Activated CD4-positive, alpha-beta T cell treated with anti-CD3 and anti-CD28 coated beads for 36 hours (primary cell): ENCODE data around the gene TRPM1. TPM values are rescaled to one million over a fixed set of nuclear protein-coding genes. Genes with fewer than 3 reads are reported as not detected.

Source experiments
- ATAC-seq: fragments of 200-7000 bp; cut with Tn5 transposase; one replicate; pipeline ENCODE4 v1.10.0; 2021; ENCODE audit warnings: mild to moderate bottlenecking, moderate library complexity
- CTCF ChIA-PET: fragments of 350-600 bp; sonication (Branson Sonifier 250); formaldehyde crosslinking; loops from one replicate; lab custom pipeline; 2021; ENCODE audit warnings: antibody characterized with exemption; lab: Charles Lee
- POLR2A ChIA-PET: fragments of 350-600 bp; sonication (Branson Sonifier 250); formaldehyde crosslinking; loops from one replicate; lab custom pipeline; 2021; ENCODE audit warnings: antibody characterized with exemption, inconsistent platforms; lab: Charles Lee
- DNase-seq: peaks from one replicate; pipeline ENCODE4 v3.0.0-alpha.2; 2020
- H3K27ac Mint-ChIP-seq: one replicate; pipeline ENCODE4 v1.8.0; 2021; ENCODE audit warnings: mixed read lengths
- H3K27me3 Mint-ChIP-seq: one replicate; pipeline ENCODE4 v1.8.0; 2021; ENCODE audit warnings: mixed read lengths
- H3K36me3 Mint-ChIP-seq: one replicate; pipeline ENCODE4 v1.8.0; 2021; ENCODE audit warnings: low read depth, mixed read lengths
- H3K4me1 Mint-ChIP-seq: one replicate; pipeline ENCODE4 v1.8.0; 2021; ENCODE audit warnings: mixed read lengths
- H3K4me3 Mint-ChIP-seq: one replicate; pipeline ENCODE4 v1.8.0; 2021; ENCODE audit warnings: mild to moderate bottlenecking, moderate library complexity, mixed read lengths
- H3K9me3 Mint-ChIP-seq: one replicate; pipeline ENCODE4 v1.8.0; 2021; ENCODE audit warnings: low read depth, mixed read lengths
- intact Hi-C, 2 experiments: fragments of 100-400 bp; cut with DNase I in 1 of 2; cut with micrococcal nuclease in 1 of 2; formaldehyde crosslinking; loops; one replicate each; pipeline versions ENCODE4 v1.14.2 to v1.15.1; 2022 to 2024; cut with DNase I, micrococcal nuclease
- total RNA-seq, 2 experiments: library from RNA; stranded (reverse); gene quantifications; one replicate each; pipeline ENCODE4 v1.2.3, GENCODE V29; 2021

Gene TRPM1
- total RNA-seq, 2 experiments from 2014 or later = not detected

DNA sequence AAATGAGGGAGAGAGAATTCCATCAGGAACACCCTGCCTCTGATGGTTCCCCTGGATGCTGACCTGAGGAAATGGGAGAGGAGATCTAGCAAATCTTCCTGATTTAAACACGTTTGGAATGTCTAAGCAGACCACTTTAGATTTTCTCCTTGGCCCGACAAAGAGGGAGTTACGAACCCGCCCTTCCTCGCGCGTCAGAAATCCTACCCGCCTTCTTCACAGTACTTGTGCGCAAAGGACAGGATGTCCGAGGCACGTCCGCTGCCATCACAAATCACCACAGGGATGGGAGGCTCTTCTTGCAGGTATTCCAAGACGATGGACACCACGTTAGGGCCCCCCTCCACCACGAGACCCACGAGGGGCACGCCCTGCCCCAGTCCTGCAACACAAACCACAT is 38.6 kb downstream of the TRPM1 start:
- Mint-ChIP-seq H3K4me3 (no peak overlapping the region), H3K4me1 (no peaks in the 10 kb centered on the region), H3K27me3 (peaks cover 5% of the 10 kb centered on the region), H3K27ac (no peak overlapping the region), H3K36me3 (no peaks in the 10 kb centered on the region), H3K9me3 (no peaks in the 10 kb centered on the region)
- ChIA-PET POLR2A (no interaction called here), CTCF (interaction anchor here (0.9 kb wide), 1 partner anchor 17 kb away, joined by 3 read pairs; no protein-coding TSS in a partner anchor)
- ATAC-seq (no peak), DNase-seq (no peak)
- intact Hi-C loops = no loop called here

DNA sequence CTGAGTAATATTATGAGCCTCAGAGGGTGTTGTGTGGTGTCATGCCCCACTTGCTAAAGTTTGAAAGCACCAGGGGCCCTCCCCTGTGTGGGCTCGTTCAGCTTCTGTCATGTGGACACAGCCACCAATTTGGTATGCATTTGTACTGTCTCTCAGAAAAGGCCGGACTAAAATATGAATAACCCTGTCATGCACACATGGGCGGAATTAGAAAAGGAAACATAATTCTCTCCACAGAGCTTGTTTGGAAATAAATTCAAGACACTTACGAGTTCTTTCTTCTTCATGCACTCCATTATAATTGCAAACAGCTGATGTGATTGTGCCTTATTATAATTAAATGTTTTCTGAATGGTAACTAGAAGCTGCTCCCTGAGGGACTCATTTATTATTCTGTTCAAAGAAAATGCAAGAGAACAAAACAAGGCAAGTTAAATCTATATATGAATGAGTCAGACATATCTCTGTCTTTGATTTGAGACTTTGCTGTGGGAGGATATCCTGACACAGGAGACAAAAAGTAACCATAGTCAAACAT is 39.1 kb downstream of the TRPM1 start:
- DNase-seq (no peak), ATAC-seq (no peak)
- POLR2A ChIA-PET = no interaction called here
- CTCF ChIA-PET = interaction anchor here (0.9 kb wide), 1 partner anchor 16 kb away, joined by 3 read pairs; no protein-coding TSS in a partner anchor
- no peaks in the 10 kb centered on the region for H3K9me3 Mint-ChIP-seq
- no peaks in the 10 kb centered on the region for H3K4me1 Mint-ChIP-seq
- no peak overlapping the region for H3K27ac Mint-ChIP-seq
- intact Hi-C loops = no loop called here
- H3K27me3 Mint-ChIP-seq = peaks cover 5% of the 10 kb centered on the region
- H3K4me3 Mint-ChIP-seq = no peak overlapping the region
- H3K36me3 Mint-ChIP-seq = no peaks in the 10 kb centered on the region

DNA sequence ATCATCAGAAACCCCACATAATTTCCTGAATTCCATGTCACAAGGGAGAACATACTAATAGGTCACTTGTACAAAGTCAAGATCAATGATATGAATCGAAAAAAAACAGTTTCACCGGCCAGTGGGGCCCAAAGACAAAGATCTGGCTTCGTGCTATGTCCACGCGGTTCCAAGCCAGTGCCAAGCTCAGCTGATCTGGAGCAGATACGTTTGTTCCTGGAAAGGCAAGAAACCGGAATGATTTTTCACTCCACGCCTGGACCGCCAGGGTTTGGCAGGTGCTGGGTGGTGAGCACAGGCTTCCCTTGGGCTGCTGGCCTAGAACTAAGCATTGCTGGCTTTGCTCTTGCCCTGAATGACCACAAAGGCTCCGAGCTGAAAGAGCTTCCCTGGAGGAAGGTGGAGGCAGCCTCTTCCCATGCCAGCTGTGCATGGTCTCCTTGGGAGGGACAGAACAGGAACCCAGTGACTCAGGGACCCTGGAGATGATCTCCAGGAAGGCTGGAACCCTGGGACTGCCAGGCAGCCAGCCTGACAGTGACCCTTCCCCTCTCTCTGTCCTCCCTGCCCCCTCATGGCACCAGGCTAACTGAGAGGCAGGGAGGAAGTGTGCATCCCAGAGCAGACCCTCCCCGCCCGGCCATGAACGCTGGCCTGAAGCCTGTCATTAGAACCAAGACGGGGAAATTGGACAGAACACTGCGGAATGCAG is 40.9 kb downstream of the TRPM1 start:
- POLR2A ChIA-PET = interaction anchor here (0.7 kb wide), 1 partner anchor 76 kb away, joined by 3 read pairs; no protein-coding TSS in a partner anchor
- Mint-ChIP-seq H3K27me3 (peaks cover 9% of the 10 kb centered on the region), H3K4me1 (no peaks in the 10 kb centered on the region), H3K36me3 (no peaks in the 10 kb centered on the region), H3K4me3 (no peak overlapping the region), H3K27ac (no peak overlapping the region), H3K9me3 (no peaks in the 10 kb centered on the region)
- DNase-seq (no peak), ATAC-seq (no peak)
- intact Hi-C loops = no loop called here
- CTCF ChIA-PET = no interaction called here

DNA sequence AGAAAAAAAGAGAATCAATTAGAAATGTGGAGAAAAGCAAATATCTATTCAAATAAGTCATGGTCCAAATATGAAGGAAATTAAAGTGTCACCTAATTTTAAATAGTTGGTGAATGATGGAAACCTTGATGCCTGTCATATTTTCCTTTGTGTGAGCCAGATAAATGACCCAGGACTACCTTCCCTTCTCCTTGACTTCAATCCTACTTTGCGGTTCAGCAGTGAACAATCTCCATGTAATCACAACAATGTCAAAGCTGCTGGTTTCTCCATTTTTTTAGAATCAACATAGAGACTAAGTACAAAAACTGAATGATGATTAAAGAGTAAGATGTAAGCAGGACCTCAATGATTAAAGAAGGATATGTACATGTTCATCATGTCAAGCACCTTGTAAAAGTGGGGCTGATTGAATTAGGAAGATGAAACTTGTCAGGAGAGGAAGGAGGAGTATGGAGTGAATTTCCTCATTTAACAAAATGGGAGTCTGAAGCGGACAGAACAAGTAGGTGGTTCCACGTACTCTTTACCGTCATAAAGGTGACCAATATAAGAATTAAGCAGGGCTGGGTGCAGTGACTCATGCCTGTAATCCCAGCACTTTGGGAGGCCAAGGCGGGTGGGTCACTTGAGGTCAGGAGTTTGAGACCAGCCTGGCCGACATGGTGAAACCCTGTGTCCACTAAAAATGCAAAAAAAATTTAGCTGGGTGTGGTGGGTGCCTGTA is 43.1 kb downstream of the TRPM1 start:
- Mint-ChIP-seq H3K4me3 (no peak overlapping the region), H3K27ac (no peak overlapping the region), H3K36me3 (no peaks in the 10 kb centered on the region), H3K9me3 (no peaks in the 10 kb centered on the region), H3K4me1 (no peaks in the 10 kb centered on the region), H3K27me3 (peaks cover 9% of the 10 kb centered on the region)
- ATAC-seq = no peak
- ChIA-PET POLR2A (no interaction called here), CTCF (no interaction called here)
- DNase-seq = no peak
- intact Hi-C loops = no loop called here

DNA sequence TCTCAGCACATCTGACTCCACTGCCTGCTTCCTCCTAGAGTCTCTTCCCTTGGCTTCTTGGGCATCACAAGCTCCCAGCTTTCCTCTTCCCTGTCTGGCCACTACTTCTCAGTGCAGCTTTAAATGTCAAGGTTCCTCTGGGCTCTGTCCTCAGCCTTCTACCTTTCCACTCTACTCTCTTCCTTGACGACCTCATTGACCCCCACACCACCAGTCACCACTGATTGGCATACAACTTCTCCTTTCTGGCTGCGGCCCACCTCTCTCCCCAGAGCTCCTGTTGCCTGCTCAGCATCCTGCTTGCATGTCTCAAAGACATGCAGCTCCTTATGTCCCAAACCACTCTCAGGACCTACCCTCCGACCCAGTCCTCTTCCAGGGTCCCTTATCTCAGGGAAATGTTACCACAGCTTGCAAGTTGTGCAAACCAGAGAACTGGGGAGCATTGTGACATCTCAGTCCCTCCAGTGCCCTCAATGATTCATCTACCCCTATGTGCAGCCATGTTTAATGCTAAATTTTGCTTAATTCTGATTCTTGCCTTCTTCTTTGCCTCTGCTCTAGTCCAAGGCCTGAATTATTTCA is 49.9 kb downstream of the TRPM1 start:
- DNase-seq = no peak
- H3K9me3 Mint-ChIP-seq = no peaks in the 10 kb centered on the region
- no peaks in the 10 kb centered on the region for H3K4me1 Mint-ChIP-seq
- no peaks in the 10 kb centered on the region for H3K36me3 Mint-ChIP-seq
- H3K4me3 Mint-ChIP-seq = no peak overlapping the region
- no peak overlapping the region for H3K27ac Mint-ChIP-seq
- intact Hi-C loops = no loop called here
- no peak for ATAC-seq
- peaks cover 1% of the 10 kb centered on the region for H3K27me3 Mint-ChIP-seq
- POLR2A ChIA-PET = no interaction called here
- CTCF ChIA-PET = interaction anchor here (0.7 kb wide), 1 partner anchor 207 kb away, joined by 3 read pairs; no protein-coding TSS in a partner anchor

DNA sequence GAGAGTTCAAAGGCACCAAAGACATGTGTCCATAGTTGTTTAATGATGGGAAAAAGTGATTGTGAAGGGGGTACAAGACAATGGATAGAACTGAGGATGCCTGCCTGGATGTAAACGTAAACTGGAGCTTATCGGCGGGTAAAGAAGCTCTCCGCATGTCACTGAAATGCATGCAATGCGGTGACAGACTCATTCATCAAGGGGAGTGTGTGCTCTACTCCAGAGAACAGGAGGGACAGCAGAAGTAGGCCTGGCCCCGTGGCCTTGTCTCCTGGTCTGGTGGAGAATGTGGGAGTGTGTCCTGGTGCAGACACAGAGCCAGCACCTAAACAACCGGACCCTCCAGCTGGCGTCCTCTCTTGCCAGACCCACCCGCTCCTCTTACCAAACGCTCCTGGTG is 50.6 kb downstream of the TRPM1 start:
- H3K9me3 Mint-ChIP-seq = no peaks in the 10 kb centered on the region
- H3K4me1 Mint-ChIP-seq = no peaks in the 10 kb centered on the region
- no peak overlapping the region for H3K4me3 Mint-ChIP-seq
- peaks cover 3% of the 10 kb centered on the region for H3K27me3 Mint-ChIP-seq
- ATAC-seq (no peak), DNase-seq (no peak)
- intact Hi-C loops = no loop called here
- no peak overlapping the region for H3K27ac Mint-ChIP-seq
- ChIA-PET CTCF (interaction anchor here (0.7 kb wide), 1 partner anchor 208 kb away, joined by 3 read pairs; no protein-coding TSS in a partner anchor), POLR2A (no interaction called here)
- no peaks in the 10 kb centered on the region for H3K36me3 Mint-ChIP-seq

DNA sequence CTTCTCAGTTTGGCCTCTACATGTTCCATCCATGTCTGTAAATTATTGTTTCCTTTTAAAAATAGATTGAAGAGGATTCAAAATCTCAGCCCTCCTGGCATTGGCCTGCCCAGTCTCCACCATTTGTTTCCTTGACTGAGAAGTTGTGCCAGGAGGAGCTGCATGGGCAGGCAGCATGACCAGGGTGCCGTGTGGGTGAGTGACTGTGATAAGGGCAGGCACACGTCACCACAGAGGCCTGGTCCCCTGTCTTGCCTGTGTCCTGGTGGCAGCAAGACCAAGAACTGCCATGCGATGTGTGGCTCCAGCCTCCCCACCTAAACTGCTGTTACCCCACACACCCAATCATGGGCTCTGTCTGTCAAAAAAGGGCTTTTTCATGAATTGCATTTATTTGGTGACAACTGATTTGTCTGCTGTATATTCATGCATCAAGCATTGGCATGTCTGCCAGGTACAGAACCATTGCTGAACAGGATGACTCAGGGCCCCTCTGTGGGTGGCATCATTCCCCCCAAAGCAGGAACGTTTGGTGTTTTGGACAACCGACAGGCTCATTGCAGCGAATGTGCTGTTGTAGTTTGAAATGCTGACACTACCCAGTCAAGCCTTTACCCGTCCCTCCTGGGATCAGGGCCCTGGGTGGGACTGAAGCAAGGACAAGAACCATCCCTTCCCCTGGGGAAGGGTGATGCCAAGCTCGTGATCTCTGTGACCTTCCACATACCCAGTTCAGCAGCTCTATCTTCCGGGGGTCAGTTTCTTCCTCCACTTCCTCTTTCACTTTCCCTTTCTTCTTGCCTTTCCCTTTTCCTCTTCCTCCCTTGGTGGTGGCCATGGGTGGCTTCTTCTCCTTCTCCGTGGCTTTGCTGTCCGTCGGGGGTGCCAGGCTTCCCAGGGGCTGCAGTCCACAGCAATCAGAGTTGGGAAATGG is 51.6 kb downstream of the TRPM1 start:
- ATAC-seq = no peak
- no peak overlapping the region for H3K4me3 Mint-ChIP-seq
- no peak overlapping the region for H3K27ac Mint-ChIP-seq
- ChIA-PET CTCF (no interaction called here), POLR2A (no interaction called here)
- intact Hi-C loops = loop anchor here in 1 of 2 experiments (10.0 kb wide), 1 partner anchor 45 kb away; no protein-coding TSS in a partner anchor
- no peak for DNase-seq
- H3K36me3 Mint-ChIP-seq = no peaks in the 10 kb centered on the region
- H3K4me1 Mint-ChIP-seq = no peaks in the 10 kb centered on the region
- peaks cover 3% of the 10 kb centered on the region for H3K27me3 Mint-ChIP-seq
- H3K9me3 Mint-ChIP-seq = no peaks in the 10 kb centered on the region

DNA sequence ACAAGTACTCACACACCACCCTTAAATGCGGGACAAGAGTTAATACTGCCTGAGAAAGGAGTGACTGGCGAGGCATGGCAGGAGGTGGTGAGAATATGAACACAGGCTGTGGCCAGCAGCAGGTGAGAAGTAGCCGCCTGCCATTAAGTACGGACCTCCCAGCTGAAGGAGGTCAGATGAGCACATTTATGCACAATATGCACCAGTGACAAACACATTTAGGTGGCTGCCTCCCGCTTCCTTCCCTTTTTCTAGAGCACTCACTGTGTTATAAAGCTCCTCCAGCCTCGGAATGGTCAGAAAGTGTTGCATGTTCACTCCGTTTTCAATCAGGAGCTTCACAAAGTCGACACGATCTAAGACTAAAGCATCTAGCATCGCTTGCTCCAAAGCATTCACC is 52.4 kb downstream of the TRPM1 start:
- DNase-seq = no peak
- Mint-ChIP-seq H3K4me3 (no peak overlapping the region), H3K27me3 (peaks cover 3% of the 10 kb centered on the region), H3K27ac (no peak overlapping the region), H3K4me1 (no peaks in the 10 kb centered on the region), H3K36me3 (no peaks in the 10 kb centered on the region), H3K9me3 (no peaks in the 10 kb centered on the region)
- ATAC-seq = no peak
- ChIA-PET CTCF (no interaction called here), POLR2A (no interaction called here)
- intact Hi-C loops = loop anchor here in 1 of 2 experiments (10.0 kb wide), 1 partner anchor 46 kb away; no protein-coding TSS in a partner anchor

DNA sequence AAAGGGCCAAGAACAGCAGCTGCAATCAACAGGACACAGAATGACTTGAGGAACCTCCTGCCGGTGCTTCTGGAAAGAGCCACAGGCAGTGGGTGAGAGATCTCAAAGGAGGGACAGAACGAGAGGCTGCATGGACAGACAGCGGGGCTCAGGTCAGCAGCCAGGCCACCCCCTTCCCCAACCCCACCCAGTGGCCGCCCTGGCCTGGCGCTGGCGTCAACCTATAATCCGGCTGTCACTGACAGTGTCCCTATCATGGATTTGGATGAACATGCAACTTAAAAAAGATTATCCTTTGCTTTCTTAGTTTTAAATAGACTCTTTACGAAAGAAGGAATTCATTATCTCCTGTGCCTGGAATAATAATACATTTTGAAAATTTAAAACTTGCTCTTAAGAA is 54.1 kb downstream of the TRPM1 start:
- CTCF ChIA-PET = no interaction called here
- Mint-ChIP-seq H3K36me3 (no peaks in the 10 kb centered on the region), H3K4me1 (no peaks in the 10 kb centered on the region), H3K9me3 (no peaks in the 10 kb centered on the region), H3K27ac (no peak overlapping the region), H3K4me3 (no peak overlapping the region), H3K27me3 (peaks cover 3% of the 10 kb centered on the region)
- intact Hi-C loops = loop anchor here in 1 of 2 experiments (10.0 kb wide), 1 partner anchor 47 kb away; no protein-coding TSS in a partner anchor
- ATAC-seq (no peak), DNase-seq (no peak)
- POLR2A ChIA-PET = no interaction called here

DNA sequence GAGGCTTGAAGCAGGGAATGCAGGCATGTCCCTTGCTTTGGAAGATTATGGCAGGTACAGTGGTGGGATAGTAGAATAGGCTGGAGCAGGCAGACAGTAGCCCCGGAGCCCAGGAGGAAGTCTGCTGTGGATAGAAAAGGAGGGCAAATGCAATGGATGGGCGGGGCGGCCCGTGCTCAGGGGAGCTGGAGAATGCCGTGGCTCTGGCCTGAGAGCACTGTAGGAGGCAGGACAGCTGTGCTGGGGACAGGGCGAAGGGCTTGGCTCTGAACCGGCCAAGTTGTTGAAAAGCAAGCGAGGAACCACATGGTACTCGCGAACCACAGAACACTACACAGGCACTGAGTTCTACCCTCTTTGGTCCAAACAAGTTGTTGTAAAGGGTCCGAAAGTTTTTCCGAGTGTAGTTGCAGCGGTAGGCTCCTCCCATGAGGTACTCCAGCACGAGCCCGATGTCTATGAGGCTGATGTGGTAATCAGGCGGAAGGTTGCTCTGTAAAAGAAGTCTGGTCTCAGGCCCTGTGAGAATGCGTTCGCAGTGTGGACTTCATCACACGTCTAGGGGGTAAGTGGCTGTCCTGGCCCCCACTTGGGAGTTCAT is 54.7 kb downstream of the TRPM1 start:
- Mint-ChIP-seq H3K4me3 (no peak overlapping the region), H3K27me3 (peaks cover 3% of the 10 kb centered on the region), H3K36me3 (no peaks in the 10 kb centered on the region), H3K4me1 (no peaks in the 10 kb centered on the region), H3K27ac (no peak overlapping the region), H3K9me3 (no peaks in the 10 kb centered on the region)
- ATAC-seq (no peak), DNase-seq (no peak)
- ChIA-PET CTCF (interaction anchor here (1.0 kb wide), 1 partner anchor 16 kb away, joined by 3 read pairs; no protein-coding TSS in a partner anchor), POLR2A (no interaction called here)
- intact Hi-C loops = loop anchor here in 1 of 2 experiments (10.0 kb wide), 1 partner anchor 48 kb away; no protein-coding TSS in a partner anchor
